ENCODE measurements around the gene JARID2. TPM values are rescaled to one million over a fixed set of nuclear protein-coding genes. Genes with fewer than 3 reads are reported as not detected.

JARID2 gene
- total and polyA plus RNA-seq, 2 of the 13 experiments (the other 11 are each of a cell fraction or from before 2014, with no cell fraction given) = 7.5 to 10.3 TPM

GRCh38 chr6:15508441-15508871, 262.6 kb downstream of the JARID2 start (continued):
- TF ChIP-seq, protein P1, sequence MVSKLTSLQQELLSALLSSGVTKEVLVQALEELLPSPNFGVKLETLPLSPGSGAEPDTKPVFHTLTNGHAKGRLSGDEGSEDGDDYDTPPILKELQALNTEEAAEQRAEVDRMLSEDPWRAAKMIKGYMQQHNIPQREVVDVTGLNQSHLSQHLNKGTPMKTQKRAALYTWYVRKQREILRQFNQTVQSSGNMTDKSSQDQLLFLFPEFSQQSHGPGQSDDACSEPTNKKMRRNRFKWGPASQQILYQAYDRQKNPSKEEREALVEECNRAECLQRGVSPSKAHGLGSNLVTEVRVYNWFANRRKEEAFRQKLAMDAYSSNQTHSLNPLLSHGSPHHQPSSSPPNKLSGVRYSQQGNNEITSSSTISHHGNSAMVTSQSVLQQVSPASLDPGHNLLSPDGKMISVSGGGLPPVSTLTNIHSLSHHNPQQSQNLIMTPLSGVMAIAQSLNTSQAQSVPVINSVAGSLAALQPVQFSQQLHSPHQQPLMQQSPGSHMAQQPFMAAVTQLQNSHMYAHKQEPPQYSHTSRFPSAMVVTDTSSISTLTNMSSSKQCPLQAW (CRISPR knock-in tag; IDR thresholded peaks at IDR 0.05) = no peak
- no peak for TF ChIP-seq ZSCAN30 (CRISPR knock-in tag; IDR thresholded peaks at IDR 0.05)
- TF ChIP-seq, protein P2, sequence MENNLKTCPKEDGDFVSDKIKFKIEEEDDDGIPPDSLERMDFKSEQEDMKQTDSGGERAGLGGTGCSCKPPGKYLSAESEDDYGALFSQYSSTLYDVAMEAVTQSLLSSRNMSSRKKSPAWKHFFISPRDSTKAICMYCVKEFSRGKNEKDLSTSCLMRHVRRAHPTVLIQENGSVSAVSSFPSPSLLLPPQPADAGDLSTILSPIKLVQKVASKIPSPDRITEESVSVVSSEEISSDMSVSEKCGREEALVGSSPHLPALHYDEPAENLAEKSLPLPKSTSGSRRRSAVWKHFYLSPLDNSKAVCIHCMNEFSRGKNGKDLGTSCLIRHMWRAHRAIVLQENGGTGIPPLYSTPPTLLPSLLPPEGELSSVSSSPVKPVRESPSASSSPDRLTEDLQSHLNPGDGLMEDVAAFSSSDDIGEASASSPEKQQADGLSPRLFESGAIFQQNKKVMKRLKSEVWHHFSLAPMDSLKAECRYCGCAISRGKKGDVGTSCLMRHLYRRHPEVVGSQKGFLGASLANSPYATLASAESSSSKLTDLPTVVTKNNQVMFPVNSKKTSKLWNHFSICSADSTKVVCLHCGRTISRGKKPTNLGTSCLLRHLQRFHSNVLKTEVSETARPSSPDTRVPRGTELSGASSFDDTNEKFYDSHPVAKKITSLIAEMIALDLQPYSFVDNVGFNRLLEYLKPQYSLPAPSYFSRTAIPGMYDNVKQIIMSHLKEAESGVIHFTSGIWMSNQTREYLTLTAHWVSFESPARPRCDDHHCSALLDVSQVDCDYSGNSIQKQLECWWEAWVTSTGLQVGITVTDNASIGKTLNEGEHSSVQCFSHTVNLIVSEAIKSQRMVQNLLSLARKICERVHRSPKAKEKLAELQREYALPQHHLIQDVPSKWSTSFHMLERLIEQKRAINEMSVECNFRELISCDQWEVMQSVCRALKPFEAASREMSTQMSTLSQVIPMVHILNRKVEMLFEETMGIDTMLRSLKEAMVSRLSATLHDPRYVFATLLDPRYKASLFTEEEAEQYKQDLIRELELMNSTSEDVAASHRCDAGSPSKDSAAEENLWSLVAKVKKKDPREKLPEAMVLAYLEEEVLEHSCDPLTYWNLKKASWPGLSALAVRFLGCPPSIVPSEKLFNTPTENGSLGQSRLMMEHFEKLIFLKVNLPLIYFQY (CRISPR knock-in tag; IDR thresholded peaks at IDR 0.05; ENCODE audit: borderline replicate concordance) = no peak

GRCh38 chr6:15508931-15509330, 263.1 kb downstream of the JARID2 start:
- H3K79me2 ChIP-seq (ENCODE audit: insufficient read depth, low read length) = no peaks in the 10 kb centered on the region
- no peak for FAIRE-seq
- ChIA-PET POLR2A (no interaction called here), CTCF (ENCODE audit: low intra/inter-chr PET ratio, low total read pairs) (no interaction called here)
- WGBS (ENCODE audit: low lambda C conversion rate) = 96% methylated on average over 15 of the region's 15 CpGs
- H4K20me1 ChIP-seq (ENCODE audit: insufficient read depth, low read length) = peaks cover 9% of the 10 kb centered on the region; the same call in 1 of the 2 replicates
- no TSS peak for BruUV-seq (replicated peaks)
- TF ChIP-seq GMEB1 (CRISPR knock-in tag; IDR thresholded peaks at IDR 0.05; ENCODE audit: borderline replicate concordance) = no peak
- no peak for TF ChIP-seq ZNF607 (CRISPR knock-in tag; IDR thresholded peaks at IDR 0.05; ENCODE audit: borderline replicate concordance)
- no peak for TF ChIP-seq SIN3A (IDR thresholded peaks at IDR 0.05; ENCODE audit: borderline replicate concordance, low read depth, low read length)
- TF ChIP-seq PLRG1 (conservative IDR thresholded peaks at IDR 0.05) = no peak
- intact Hi-C loops (cut with micrococcal nuclease; ENCODE audit: unreplicated experiment) = no loop called here
- no peaks in the 10 kb centered on the region for H3K9me3 ChIP-seq (ENCODE audit: low read length)
- ATAC-seq = no peak
- no peak overlapping the region for H2AFZ ChIP-seq (ENCODE audit: low read length)
- H3K36me3 ChIP-seq (replicated peaks in 1 of 2; ENCODE audit: control insufficient read depth in 1 of 2, insufficient read depth in 2 of 2, low read length in 2 of 2) = peaks cover 23 to 44% of the 10 kb centered on the region in 2 experiments
- in situ Hi-C loops (cut with HindIII; ENCODE audit: extremely low pct_ligation_motif_present, low pct_unique_long_range_greater_than_20kb) = no loop called here
- H3K4me1 ChIP-seq (ENCODE audit: insufficient read depth, low read length) = peaks cover 26% of the 10 kb centered on the region
- no peaks in the 10 kb centered on the region for H3K27me3 ChIP-seq (ENCODE audit: control insufficient read depth in 1 of 2, insufficient read depth in 2 of 2, low read length in 2 of 2)
- H3K27ac ChIP-seq (ENCODE audit: extremely low read length, insufficient read depth, low read length) = no peak overlapping the region
- no peak overlapping the region for H3K4me3 ChIP-seq (replicated peaks in 1 of 3; ENCODE audit: insufficient read depth in 1 of 3, low read depth in 2 of 3, low read length in 3 of 3)
- H3K9ac ChIP-seq (ENCODE audit: insufficient read depth, low read depth, low read length) = no peak overlapping the region
- no peak for DNase-seq (ENCODE audit: low spot score)
- H3K4me2 ChIP-seq (ENCODE audit: low read depth, low read length) = no peak overlapping the region

All from HepG2 (cell line).